B cell (primary cell): ENCODE measurements around the gene CHCHD6. TPM values are rescaled to one million over a fixed set of nuclear protein-coding genes. Genes with fewer than 3 reads are reported as not detected.

Experiments
- ATAC-seq: fragments of 200-7000 bp; cut with Tn5 transposase; one replicate; pipeline ENCODE4 v1.10.0; 2021; ENCODE audit warnings: low read depth, mild to moderate bottlenecking, moderate number of reproducible peaks, moderate library complexity
- CTCF ChIA-PET: fragments of 350-600 bp; sonication (Branson Sonifier 250); formaldehyde crosslinking; loops from one replicate; lab custom pipeline; 2021; ENCODE audit warnings: antibody characterized with exemption, inconsistent platforms; lab: Charles Lee
- POLR2A ChIA-PET: fragments of 350-600 bp; sonication (Branson Sonifier 250); formaldehyde crosslinking; loops from one replicate; lab custom pipeline; 2021; ENCODE audit warnings: antibody characterized with exemption; lab: Charles Lee
- DNase-seq: peaks from one replicate; pipeline ENCODE4 v3.0.0; 2013
- H2AFZ ChIP-seq: 2 replicates; pipeline ENCODE4 v1.6.1; 2012; ENCODE audit warnings: mild to moderate bottlenecking, low read depth, low read length; ENCODE audit not compliant: insufficient read depth, poor library complexity, severe bottlenecking
- H3K27ac ChIP-seq, 2 donors: 1 replicate in 1 of 2; 2 replicates in 1 of 2; pipeline ENCODE4 v1.5.1; 2012 to 2013; ENCODE audit warnings: low read length in 2 of 2, mild to moderate bottlenecking in 2 of 2, moderate library complexity in 1 of 2
- H3K27me3 ChIP-seq, 4 experiments: fragments of 200-600 bp in 1 of 4; sonication (generic) in 1 of 4; replicated peaks in 1 of 4; 1 replicate in 2 of 4; 2 replicates in 2 of 4; pipeline versions ENCODE4 v1.6.1 to v1.7.0; 2013 to 2016; ENCODE audit warnings: low read length in 3 of 4, mild to moderate bottlenecking in 2 of 4, mixed read lengths in 1 of 4, moderate library complexity in 1 of 4; ENCODE audit not compliant: insufficient read depth in 4 of 4, control insufficient read depth in 3 of 4; ENCODE audit errors: control extremely low read depth in 1 of 4
- H3K36me3 ChIP-seq, 2 experiments: replicated peaks in 1 of 2; 1 replicate in 1 of 2; 2 replicates in 1 of 2; pipeline versions ENCODE4 v1.6.1 to v1.7.1; 2013; ENCODE audit warnings: low read length in 1 of 2; ENCODE audit not compliant: insufficient read depth in 2 of 2, control insufficient read depth in 1 of 2; ENCODE audit errors: control extremely low read depth in 1 of 2, extremely low read depth in 1 of 2
- H3K4me1 ChIP-seq, 2 donors: fragments of 200-600 bp in 1 of 2; sonication (generic) in 1 of 2; 1 replicate in 1 of 2; 2 replicates in 1 of 2; pipeline versions ENCODE4 v1.5.1 to v1.6.1; 2013 to 2017; ENCODE audit warnings: low read length in 2 of 2; ENCODE audit not compliant: control insufficient read depth in 2 of 2, insufficient read depth in 2 of 2
- H3K4me2 ChIP-seq: replicated peaks from 2 replicates; pipeline ENCODE3; 2012; ENCODE audit warnings: mild to moderate bottlenecking, low read depth, low read length; ENCODE audit not compliant: poor library complexity, severe bottlenecking
- H3K4me3 ChIP-seq, 5 experiments: fragments of 200-600 bp in 1 of 5; sonication (generic) in 1 of 5; 1 replicate in 3 of 5; 2 replicates in 2 of 5; pipeline versions ENCODE4 v1.5.1 to v1.7.0; 2011 to 2016; ENCODE audit warnings: low read length in 4 of 5, mild to moderate bottlenecking in 4 of 5, low read depth in 2 of 5, control low read depth in 1 of 5, moderate library complexity in 1 of 5; ENCODE audit not compliant: insufficient read depth in 1 of 5; ENCODE audit errors: control extremely low read depth in 1 of 5, extremely low read depth in 1 of 5
- H3K79me2 ChIP-seq: fragments of 200-600 bp; sonication (generic); one replicate; pipeline ENCODE4 v1.6.0; 2016; ENCODE audit warnings: low read length; ENCODE audit not compliant: control insufficient read depth, insufficient read depth
- H3K9ac ChIP-seq: fragments of 200-600 bp; sonication (generic); 2 replicates; pipeline ENCODE4 v1.6.1; 2017; ENCODE audit warnings: mild to moderate bottlenecking, low read length, moderate library complexity
- H3K9me3 ChIP-seq, 3 donors: one replicate each; pipeline versions ENCODE4 v1.6.1 to v1.7.1; 2013; ENCODE audit warnings: low read length in 2 of 3; ENCODE audit not compliant: control insufficient read depth in 2 of 3, insufficient read depth in 1 of 3; ENCODE audit errors: control extremely low read depth in 1 of 3
- H4K20me1 ChIP-seq: 2 replicates; pipeline ENCODE4 v1.6.0; 2012; ENCODE audit warnings: mild to moderate bottlenecking, low read length; ENCODE audit not compliant: insufficient read depth, control insufficient read depth, poor library complexity, severe bottlenecking
- H3K27ac Mint-ChIP-seq: one replicate; pipeline ENCODE4 v1.8.0; 2021; ENCODE audit warnings: mixed read lengths
- H3K27me3 Mint-ChIP-seq: one replicate; pipeline ENCODE4 v1.8.0; 2021; ENCODE audit warnings: mixed read lengths
- H3K4me1 Mint-ChIP-seq: one replicate; pipeline ENCODE4 v1.8.0; 2021; ENCODE audit warnings: mixed read lengths
- H3K4me3 Mint-ChIP-seq: one replicate; pipeline ENCODE4 v1.8.0; 2021; ENCODE audit warnings: mixed read lengths
- H3K9me3 Mint-ChIP-seq: one replicate; pipeline ENCODE4 v1.8.0; 2022; ENCODE audit warnings: mixed read lengths; ENCODE audit not compliant: insufficient read depth
- EZH2 ChIP-seq: IDR thresholded peaks from 2 replicates; pipeline ENCODE4 v1.6.1; 2012; ENCODE audit warnings: borderline replicate concordance, low read depth, mild to moderate bottlenecking, moderate library complexity, low read length; ENCODE audit not compliant: insufficient read depth, poor library complexity, severe bottlenecking
- whole genome bisulfite sequencing: methylation state at CpG from one replicate; pipeline ENCODE4 v1.1.5; 2013; ENCODE audit warnings: missing lambda C conversion rate; ENCODE audit not compliant: insufficient coverage; 5-methylcytosine and 5-hydroxymethylcytosine counted together
- intact Hi-C: fragments of 100-400 bp; cut with micrococcal nuclease; formaldehyde crosslinking; loops from one replicate; pipeline ENCODE4 v1.10.0; 2022
- polyA plus RNA-seq: library from polyadenylated mRNA; depleted of rRNA; stranded (reverse); fragments of >200 nt; gene quantifications from 2 replicates; pipeline ENCODE4 v1.2.3, GENCODE V29; 2012
- total RNA-seq, 2 donors: library from RNA; stranded (reverse); fragments of 120-200 nt in 1 of 2; gene quantifications; 1 replicate in 1 of 2; 2 replicates in 1 of 2; pipeline versions ENCODE4 v1.2.3 to v1.2.4, GENCODE V29; 2013 to 2022
- TF ChIP-seq, protein P1 (sequence below): fragments of 200-600 bp; IDR thresholded peaks from one replicate; pipeline ENCODE4 v1.8.0; 2022; ENCODE audit warnings: antibody characterized with exemption, mild to moderate bottlenecking

Gene CHCHD6
- total and polyA plus RNA-seq, 2 donors (not counting 1 experiment from before 2014, with no cell fraction given), result 8.0 to 13.5 TPM

DNA sequence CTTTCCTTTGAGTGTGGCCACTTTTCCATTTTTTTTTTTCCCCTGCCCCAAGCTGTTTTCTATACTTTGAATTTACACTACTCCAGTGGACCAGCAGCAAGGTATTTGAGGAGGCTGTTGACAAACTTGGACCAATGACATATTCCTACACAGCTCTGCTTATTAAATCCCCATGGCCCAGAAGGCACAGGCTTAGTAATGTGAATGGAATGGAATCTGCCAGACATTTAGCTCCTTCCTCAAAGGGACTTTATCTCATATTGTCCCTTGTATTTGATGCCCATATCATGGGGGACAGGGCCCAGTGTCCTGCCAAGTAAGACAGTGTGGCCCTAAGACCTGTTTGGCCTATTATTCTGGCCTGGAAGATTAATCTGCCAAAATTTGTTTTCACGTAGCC lies 107.5 kb downstream of the CHCHD6 start:
- Histone ChIP-seq H3K4me2 (no peak overlapping the region), H4K20me1 (no peaks in the 10 kb centered on the region), H3K4me3 (no peak overlapping the region), H2AFZ (no peak overlapping the region), H3K9me3 (no peaks in the 10 kb centered on the region), H3K9ac (no peak overlapping the region), H3K36me3 (no peaks in the 10 kb centered on the region), H3K27me3 (no peaks in the 10 kb centered on the region), H3K4me1 (no peaks in the 10 kb centered on the region), H3K79me2 (no peaks in the 10 kb centered on the region), H3K27ac (no peak overlapping the region)
- Mint-ChIP-seq H3K27me3 (no peaks in the 10 kb centered on the region), H3K9me3 (peaks cover 3% of the 10 kb centered on the region), H3K27ac (no peak overlapping the region), H3K4me1 (no peaks in the 10 kb centered on the region), H3K4me3 (no peak overlapping the region)
- CTCF ChIA-PET, result interaction anchor here (1.1 kb wide), 1 partner anchor 133 kb away, joined by 3 read pairs; no protein-coding TSS in a partner anchor
- no CpG with 5 or more reads among the region's 1 CpG for WGBS
- TF ChIP-seq, protein P1, sequence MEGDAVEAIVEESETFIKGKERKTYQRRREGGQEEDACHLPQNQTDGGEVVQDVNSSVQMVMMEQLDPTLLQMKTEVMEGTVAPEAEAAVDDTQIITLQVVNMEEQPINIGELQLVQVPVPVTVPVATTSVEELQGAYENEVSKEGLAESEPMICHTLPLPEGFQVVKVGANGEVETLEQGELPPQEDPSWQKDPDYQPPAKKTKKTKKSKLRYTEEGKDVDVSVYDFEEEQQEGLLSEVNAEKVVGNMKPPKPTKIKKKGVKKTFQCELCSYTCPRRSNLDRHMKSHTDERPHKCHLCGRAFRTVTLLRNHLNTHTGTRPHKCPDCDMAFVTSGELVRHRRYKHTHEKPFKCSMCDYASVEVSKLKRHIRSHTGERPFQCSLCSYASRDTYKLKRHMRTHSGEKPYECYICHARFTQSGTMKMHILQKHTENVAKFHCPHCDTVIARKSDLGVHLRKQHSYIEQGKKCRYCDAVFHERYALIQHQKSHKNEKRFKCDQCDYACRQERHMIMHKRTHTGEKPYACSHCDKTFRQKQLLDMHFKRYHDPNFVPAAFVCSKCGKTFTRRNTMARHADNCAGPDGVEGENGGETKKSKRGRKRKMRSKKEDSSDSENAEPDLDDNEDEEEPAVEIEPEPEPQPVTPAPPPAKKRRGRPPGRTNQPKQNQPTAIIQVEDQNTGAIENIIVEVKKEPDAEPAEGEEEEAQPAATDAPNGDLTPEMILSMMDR, result no peak
- no peak for TF ChIP-seq EZH2
- POLR2A ChIA-PET, result no interaction called here
- no peak for ATAC-seq
- intact Hi-C loops, result no loop called here
- no peak for DNase-seq

DNA sequence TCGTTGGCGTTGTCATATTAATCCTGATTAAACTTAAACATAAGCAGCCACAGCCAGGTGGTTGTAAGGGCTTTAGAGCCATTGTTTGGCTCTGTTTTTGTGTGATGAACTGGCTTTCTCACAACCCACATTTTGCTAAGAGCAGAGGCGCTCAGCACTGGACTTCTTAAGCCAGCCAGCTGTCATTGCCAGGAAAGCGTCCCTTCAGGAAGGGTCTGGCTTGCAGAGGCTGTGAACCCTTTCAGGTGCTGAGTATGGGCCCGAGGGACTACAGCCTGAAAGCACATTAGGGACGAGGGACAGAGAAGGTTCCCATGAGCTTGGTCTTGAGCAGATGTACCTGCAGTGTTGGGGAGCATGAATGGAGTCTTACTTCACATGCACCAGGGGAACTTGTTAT lies 112.3 kb downstream of the CHCHD6 start:
- DNase-seq, result no peak
- intact Hi-C loops, result no loop called here
- no peaks in the 10 kb centered on the region for H3K4me1 Mint-ChIP-seq
- no peak overlapping the region for H3K4me2 ChIP-seq
- H3K36me3 ChIP-seq, result no peaks in the 10 kb centered on the region
- POLR2A ChIA-PET, result no interaction called here
- H3K4me3 Mint-ChIP-seq, result no peak overlapping the region
- WGBS, result 94% methylated on average over 4 of the region's 6 CpGs
- H3K27ac Mint-ChIP-seq, result no peak overlapping the region
- H3K9me3 ChIP-seq, result no peaks in the 10 kb centered on the region
- H3K27ac ChIP-seq, result no peak overlapping the region
- no peak for ATAC-seq
- no peak overlapping the region for H2AFZ ChIP-seq
- no peaks in the 10 kb centered on the region for H3K27me3 Mint-ChIP-seq
- CTCF ChIA-PET, result no interaction called here
- H3K79me2 ChIP-seq, result no peaks in the 10 kb centered on the region
- H3K9me3 Mint-ChIP-seq, result peaks cover 3% of the 10 kb centered on the region
- TF ChIP-seq, protein P1, result no peak
- no peak for TF ChIP-seq EZH2
- H3K4me3 ChIP-seq, result no peak overlapping the region
- no peak overlapping the region for H3K9ac ChIP-seq
- H3K4me1 ChIP-seq, result no peaks in the 10 kb centered on the region
- no peaks in the 10 kb centered on the region for H4K20me1 ChIP-seq
- no peaks in the 10 kb centered on the region for H3K27me3 ChIP-seq
